ENCODE data around the gene PRKN. TPM values are rescaled to one million over a fixed set of nuclear protein-coding genes. Genes with fewer than 3 reads are reported as not detected.

Gene PRKN
- total RNA-seq, 1 donor from 2014 or later: 1.2 TPM

DNA sequence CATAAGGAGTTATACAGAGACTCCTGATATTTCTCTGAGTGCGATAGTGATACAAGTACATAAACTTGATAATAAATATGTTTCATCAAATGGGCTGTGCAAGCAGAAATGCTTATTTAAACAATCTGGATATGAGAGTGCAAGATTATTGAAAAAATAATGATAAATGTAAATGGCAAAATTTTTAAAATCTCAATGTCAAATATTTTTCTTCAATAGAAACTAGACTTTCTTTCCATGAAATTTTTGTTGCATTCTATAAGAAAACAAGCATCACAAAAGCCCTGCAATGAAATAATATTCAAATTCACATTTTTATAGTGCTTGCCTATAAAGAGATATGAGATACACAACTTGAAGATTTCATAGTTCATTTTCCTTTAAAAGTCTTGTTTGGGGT is 2.9 kb upstream of the PRKN start:
- Histone ChIP-seq H3K36me3 (ENCODE audit: control insufficient read depth, insufficient read depth, low read length) (no peaks in the 10 kb centered on the region), H3K4me3 (ENCODE audit: low read depth, low read length) (no peak overlapping the region), H3K27me3 (ENCODE audit: control insufficient read depth, insufficient read depth, low read length) (no peaks in the 10 kb centered on the region)
- DNase-seq (ENCODE audit: low read depth): no peak
- TF ChIP-seq, protein P1, sequence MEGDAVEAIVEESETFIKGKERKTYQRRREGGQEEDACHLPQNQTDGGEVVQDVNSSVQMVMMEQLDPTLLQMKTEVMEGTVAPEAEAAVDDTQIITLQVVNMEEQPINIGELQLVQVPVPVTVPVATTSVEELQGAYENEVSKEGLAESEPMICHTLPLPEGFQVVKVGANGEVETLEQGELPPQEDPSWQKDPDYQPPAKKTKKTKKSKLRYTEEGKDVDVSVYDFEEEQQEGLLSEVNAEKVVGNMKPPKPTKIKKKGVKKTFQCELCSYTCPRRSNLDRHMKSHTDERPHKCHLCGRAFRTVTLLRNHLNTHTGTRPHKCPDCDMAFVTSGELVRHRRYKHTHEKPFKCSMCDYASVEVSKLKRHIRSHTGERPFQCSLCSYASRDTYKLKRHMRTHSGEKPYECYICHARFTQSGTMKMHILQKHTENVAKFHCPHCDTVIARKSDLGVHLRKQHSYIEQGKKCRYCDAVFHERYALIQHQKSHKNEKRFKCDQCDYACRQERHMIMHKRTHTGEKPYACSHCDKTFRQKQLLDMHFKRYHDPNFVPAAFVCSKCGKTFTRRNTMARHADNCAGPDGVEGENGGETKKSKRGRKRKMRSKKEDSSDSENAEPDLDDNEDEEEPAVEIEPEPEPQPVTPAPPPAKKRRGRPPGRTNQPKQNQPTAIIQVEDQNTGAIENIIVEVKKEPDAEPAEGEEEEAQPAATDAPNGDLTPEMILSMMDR (IDR thresholded peaks at IDR 0.05; ENCODE audit: insufficient read depth, low read length, poor library complexity, severe bottlenecking): no peak

DNA sequence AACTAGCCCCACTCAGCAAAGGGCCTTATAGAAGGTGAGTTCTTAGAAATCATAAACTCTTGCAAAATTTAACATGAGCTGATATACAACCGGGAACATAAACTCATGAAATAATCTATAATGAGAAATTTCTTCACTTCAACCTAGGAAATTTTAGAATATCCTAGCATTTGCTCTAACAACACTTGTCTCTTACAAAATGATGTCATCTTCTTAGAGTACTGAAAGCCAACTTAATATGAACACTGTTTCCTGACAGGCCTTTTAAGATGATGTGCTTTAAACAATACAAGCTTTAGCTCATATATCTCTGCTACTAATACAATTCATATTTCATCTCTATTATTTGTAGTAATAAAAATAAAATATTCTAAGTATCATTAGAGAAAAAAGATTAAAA is 1.1 kb upstream of the PRKN start:
- TF ChIP-seq, protein P1 (IDR thresholded peaks at IDR 0.05; ENCODE audit: insufficient read depth, low read length, poor library complexity, severe bottlenecking): no peak
- no peak for DNase-seq (ENCODE audit: low read depth)
- no peaks in the 10 kb centered on the region for H3K36me3 ChIP-seq (ENCODE audit: control insufficient read depth, insufficient read depth, low read length)
- H3K4me3 ChIP-seq (ENCODE audit: low read depth, low read length): no peak overlapping the region
- no peaks in the 10 kb centered on the region for H3K27me3 ChIP-seq (ENCODE audit: control insufficient read depth, insufficient read depth, low read length)

DNA sequence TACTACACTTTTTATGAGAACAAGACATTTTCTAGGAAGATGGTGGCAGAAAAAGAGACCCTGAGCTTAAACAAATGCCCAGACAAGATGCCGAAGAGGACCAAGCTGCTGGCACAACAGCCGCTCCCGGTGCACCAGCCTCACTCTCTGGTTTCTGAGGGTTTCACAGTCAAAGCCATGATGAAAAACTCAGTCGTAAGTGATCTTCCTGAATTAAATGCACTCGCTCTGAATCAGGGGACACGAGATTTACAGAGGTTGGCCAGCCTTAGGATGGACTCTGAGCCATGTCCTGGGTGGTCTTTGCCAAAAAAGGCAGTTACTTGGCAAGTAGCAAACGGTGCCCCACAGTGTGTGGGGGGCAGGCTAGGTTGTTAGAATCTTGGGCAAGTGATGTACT is 631 bp upstream of the PRKN start:
- TF ChIP-seq, protein P1 (IDR thresholded peaks at IDR 0.05; ENCODE audit: insufficient read depth, low read length, poor library complexity, severe bottlenecking): no peak
- Histone ChIP-seq H3K4me3 (ENCODE audit: low read depth, low read length) (peak overlapping the region; percentile 41), H3K36me3 (ENCODE audit: control insufficient read depth, insufficient read depth, low read length) (no peaks in the 10 kb centered on the region), H3K27me3 (ENCODE audit: control insufficient read depth, insufficient read depth, low read length) (no peaks in the 10 kb centered on the region)
- DNase-seq (ENCODE audit: low read depth): no peak

DNA sequence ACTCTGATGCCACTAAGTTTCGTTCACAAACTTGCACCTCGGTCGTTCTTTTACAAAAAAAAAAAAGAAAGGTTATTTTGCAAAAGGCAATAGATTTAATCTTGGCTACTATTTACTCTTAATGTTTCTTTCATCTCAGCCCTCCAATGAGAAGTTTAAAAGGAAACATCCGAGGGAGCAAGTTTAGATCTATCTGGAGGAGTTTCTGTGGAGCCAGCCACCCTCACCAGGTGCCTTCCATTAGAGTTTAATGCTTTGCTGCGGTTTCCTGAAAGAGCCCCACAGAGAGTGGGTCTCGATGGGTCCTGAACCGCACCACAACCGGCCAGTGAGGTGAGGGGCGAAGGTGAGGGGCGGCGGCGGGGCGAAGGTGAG is 632 bp downstream of the PRKN start:
- Histone ChIP-seq H3K27me3 (ENCODE audit: control insufficient read depth, insufficient read depth, low read length) (no peaks in the 10 kb centered on the region), H3K4me3 (ENCODE audit: low read depth, low read length) (peak overlapping the region; percentile 78), H3K36me3 (ENCODE audit: control insufficient read depth, insufficient read depth, low read length) (no peaks in the 10 kb centered on the region)
- TF ChIP-seq, protein P1 (IDR thresholded peaks at IDR 0.05; ENCODE audit: insufficient read depth, low read length, poor library complexity, severe bottlenecking): no peak
- DNase-seq (ENCODE audit: low read depth): no peak

DNA sequence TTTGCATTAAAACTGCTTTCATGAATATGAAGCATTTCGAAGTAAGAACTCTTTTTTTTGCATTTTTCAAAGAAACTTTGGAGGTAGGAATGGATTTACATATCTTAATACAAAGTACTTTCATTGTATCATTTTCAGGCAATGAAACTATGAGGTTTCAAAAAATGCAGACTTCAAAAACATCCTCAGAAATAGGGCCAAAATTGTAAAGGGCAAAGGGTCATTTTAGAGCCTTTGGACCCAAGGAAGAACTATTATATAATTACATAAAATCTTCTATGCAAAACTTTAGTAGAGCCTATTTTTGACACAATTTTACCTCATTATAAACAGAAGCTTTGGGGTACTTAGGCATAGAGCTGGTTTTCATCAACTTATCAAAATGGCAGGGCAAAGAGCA is 4.9 kb downstream of the PRKN start:
- Histone ChIP-seq H3K36me3 (ENCODE audit: control insufficient read depth, insufficient read depth, low read length) (no peaks in the 10 kb centered on the region), H3K4me3 (ENCODE audit: low read depth, low read length) (no peak overlapping the region), H3K27me3 (ENCODE audit: control insufficient read depth, insufficient read depth, low read length) (no peaks in the 10 kb centered on the region)
- DNase-seq (ENCODE audit: low read depth): no peak
- TF ChIP-seq, protein P1 (IDR thresholded peaks at IDR 0.05; ENCODE audit: insufficient read depth, low read length, poor library complexity, severe bottlenecking): no peak

DNA sequence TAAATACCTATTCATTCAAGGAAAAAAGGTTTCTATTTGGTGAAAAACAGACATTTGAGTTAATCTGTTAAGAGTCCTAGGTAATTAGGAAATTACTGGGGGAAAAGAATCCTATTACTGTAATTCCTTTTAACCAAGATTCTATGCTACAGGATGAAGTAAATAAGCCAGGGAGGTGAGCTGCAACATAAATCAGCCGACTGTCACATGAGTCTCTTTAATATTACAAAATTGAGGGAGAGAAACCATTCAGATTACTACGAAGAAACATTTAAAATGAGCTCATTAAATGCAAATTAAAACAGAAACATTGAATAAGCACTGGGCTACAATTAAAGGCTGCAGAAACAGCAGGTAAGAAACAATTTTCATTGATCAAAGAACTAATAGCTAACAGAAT is 5.3 kb downstream of the PRKN start:
- H3K27me3 ChIP-seq (ENCODE audit: control insufficient read depth, insufficient read depth, low read length): no peaks in the 10 kb centered on the region
- H3K4me3 ChIP-seq (ENCODE audit: low read depth, low read length): no peak overlapping the region
- no peaks in the 10 kb centered on the region for H3K36me3 ChIP-seq (ENCODE audit: control insufficient read depth, insufficient read depth, low read length)
- TF ChIP-seq, protein P1 (IDR thresholded peaks at IDR 0.05; ENCODE audit: insufficient read depth, low read length, poor library complexity, severe bottlenecking): no peak
- DNase-seq (ENCODE audit: low read depth): no peak

Data from kidney epithelial cell (primary cell).